Breast epithelium (tissue), 3 donors: ENCODE measurements around the gene EBI3.

Source experiments
- CTCF ChIP-seq, 3 donors: fragments of 450-650 bp; IDR thresholded peaks; one replicate each; pipeline ENCODE4 v1.5.1; 2016 to 2017; ENCODE audit warnings: antibody characterized with exemption in 3 of 3, mild to moderate bottlenecking in 3 of 3, moderate library complexity in 3 of 3
- POLR2A ChIP-seq: fragments of 450-650 bp; IDR thresholded peaks from one replicate; pipeline ENCODE4 v1.6.1; 2016; ENCODE audit warnings: antibody characterized with exemption, mild to moderate bottlenecking, moderate library complexity

GRCh38 chr19:4228765-4229178 lies 551 bp upstream of the EBI3 start:
- TF ChIP-seq CTCF (IDR thresholded peaks at IDR 0.05) (no peak), POLR2A (no peak)
